Osteoblast (primary cell): ENCODE results near the gene GDF7. TPM values are rescaled to one million over a fixed set of nuclear protein-coding genes. Genes with fewer than 3 reads are reported as not detected.

Experiments
- DNase-seq: peaks from one replicate; pipeline ENCODE4 v3.0.0; 2011; ENCODE audit warnings: low spot score, mixed read lengths; ENCODE audit not compliant: insufficient read length; ENCODE audit errors: missing footprints
- H2AFZ ChIP-seq: 2 replicates; pipeline ENCODE4 v1.6.0; 2011; ENCODE audit warnings: mild to moderate bottlenecking, low read length
- H3K27ac ChIP-seq: 2 replicates; pipeline ENCODE4 v1.5.1; 2011; ENCODE audit warnings: mild to moderate bottlenecking, low read depth, low read length, moderate library complexity
- H3K27me3 ChIP-seq: 2 replicates; pipeline ENCODE4 v1.6.0; 2012; ENCODE audit warnings: mild to moderate bottlenecking, control low read depth, inconsistent platforms, low read length, moderate library complexity; ENCODE audit not compliant: insufficient read depth
- H3K36me3 ChIP-seq: 2 replicates; pipeline ENCODE4 v1.5.1; 2011; ENCODE audit warnings: mild to moderate bottlenecking, low read length, control low read depth, moderate library complexity; ENCODE audit not compliant: insufficient read depth
- H3K4me1 ChIP-seq: 2 replicates; pipeline ENCODE4 v1.5.1; 2011; ENCODE audit warnings: mild to moderate bottlenecking, low read length, control low read depth, moderate library complexity; ENCODE audit not compliant: insufficient read depth
- H3K4me2 ChIP-seq: 2 replicates; pipeline ENCODE4 v1.6.0; 2011; ENCODE audit warnings: mild to moderate bottlenecking, low read length; ENCODE audit not compliant: insufficient read depth
- H3K4me3 ChIP-seq: fragments of 200-600 bp; sonication (generic); 3 replicates; pipeline ENCODE4 v1.5.1; 2012; ENCODE audit warnings: mild to moderate bottlenecking, low read length, inconsistent platforms; ENCODE audit not compliant: insufficient read depth
- H3K79me2 ChIP-seq: 2 replicates; pipeline ENCODE4 v1.6.0; 2012; ENCODE audit warnings: mild to moderate bottlenecking, low read length, control low read depth, inconsistent platforms; ENCODE audit not compliant: insufficient read depth
- H3K9me3 ChIP-seq: 2 replicates; pipeline ENCODE4 v1.5.1; 2011; ENCODE audit warnings: low read depth, low read length, control low read depth
- H4K20me1 ChIP-seq: 2 replicates; pipeline ENCODE4 v1.6.0; 2012; ENCODE audit warnings: mild to moderate bottlenecking, low read length, control low read depth; ENCODE audit not compliant: insufficient read depth
- CTCF ChIP-seq: IDR thresholded peaks from 2 replicates; pipeline ENCODE4 v1.5.1; 2011; ENCODE audit warnings: mild to moderate bottlenecking, low read depth, low read length, moderate library complexity; ENCODE audit errors: extremely low read depth
- total RNA-seq: library from RNA; depleted of rRNA; stranded (reverse); fragments of >200 nt; gene quantifications from 2 replicates; pipeline ENCODE4 v1.2.3, GENCODE V29; 2012

GDF7 gene
- total RNA-seq, 1 donor = not detected

GRCh38 chr2:20631617-20632307 is 35.2 kb upstream of the GDF7 start:
- Histone ChIP-seq H4K20me1 (no peaks in the 10 kb centered on the region), H3K9me3 (no peaks in the 10 kb centered on the region), H3K27ac (no peak overlapping the region), H3K4me2 (no peak overlapping the region), H2AFZ (no peak overlapping the region), H3K4me3 (no peak overlapping the region), H3K27me3 (no peaks in the 10 kb centered on the region), H3K36me3 (no peaks in the 10 kb centered on the region), H3K4me1 (peaks cover 12% of the 10 kb centered on the region), H3K79me2 (no peaks in the 10 kb centered on the region)
- no peak for DNase-seq
- no peak for TF ChIP-seq CTCF

GRCh38 chr2:20632446-20632990 is 34.4 kb upstream of the GDF7 start:
- H3K4me1 ChIP-seq = peaks cover 12% of the 10 kb centered on the region
- no peak overlapping the region for H3K4me3 ChIP-seq
- no peaks in the 10 kb centered on the region for H4K20me1 ChIP-seq
- H3K4me2 ChIP-seq = no peak overlapping the region
- TF ChIP-seq CTCF = no peak
- no peak overlapping the region for H2AFZ ChIP-seq
- DNase-seq = peak; percentile 53
- no peaks in the 10 kb centered on the region for H3K27me3 ChIP-seq
- H3K27ac ChIP-seq = no peak overlapping the region
- no peaks in the 10 kb centered on the region for H3K79me2 ChIP-seq
- no peaks in the 10 kb centered on the region for H3K9me3 ChIP-seq
- H3K36me3 ChIP-seq = peaks cover 4% of the 10 kb centered on the region

- H2AFZ ChIP-seq = no peak overlapping the region
- peaks cover 7% of the 10 kb centered on the region for H3K36me3 ChIP-seq
- DNase-seq = peak; percentile 54
- peaks cover 12% of the 10 kb centered on the region for H3K4me1 ChIP-seq
- H4K20me1 ChIP-seq = no peaks in the 10 kb centered on the region
- TF ChIP-seq CTCF = no peak
- no peaks in the 10 kb centered on the region for H3K79me2 ChIP-seq
- H3K4me3 ChIP-seq = no peak overlapping the region
- no peaks in the 10 kb centered on the region for H3K27me3 ChIP-seq
- no peaks in the 10 kb centered on the region for H3K9me3 ChIP-seq
- H3K27ac ChIP-seq = no peak overlapping the region
- no peak overlapping the region for H3K4me2 ChIP-seq
These were observed 33.9 kb upstream of the GDF7 start for GRCh38 chr2:20633001-20633400.

DNA sequence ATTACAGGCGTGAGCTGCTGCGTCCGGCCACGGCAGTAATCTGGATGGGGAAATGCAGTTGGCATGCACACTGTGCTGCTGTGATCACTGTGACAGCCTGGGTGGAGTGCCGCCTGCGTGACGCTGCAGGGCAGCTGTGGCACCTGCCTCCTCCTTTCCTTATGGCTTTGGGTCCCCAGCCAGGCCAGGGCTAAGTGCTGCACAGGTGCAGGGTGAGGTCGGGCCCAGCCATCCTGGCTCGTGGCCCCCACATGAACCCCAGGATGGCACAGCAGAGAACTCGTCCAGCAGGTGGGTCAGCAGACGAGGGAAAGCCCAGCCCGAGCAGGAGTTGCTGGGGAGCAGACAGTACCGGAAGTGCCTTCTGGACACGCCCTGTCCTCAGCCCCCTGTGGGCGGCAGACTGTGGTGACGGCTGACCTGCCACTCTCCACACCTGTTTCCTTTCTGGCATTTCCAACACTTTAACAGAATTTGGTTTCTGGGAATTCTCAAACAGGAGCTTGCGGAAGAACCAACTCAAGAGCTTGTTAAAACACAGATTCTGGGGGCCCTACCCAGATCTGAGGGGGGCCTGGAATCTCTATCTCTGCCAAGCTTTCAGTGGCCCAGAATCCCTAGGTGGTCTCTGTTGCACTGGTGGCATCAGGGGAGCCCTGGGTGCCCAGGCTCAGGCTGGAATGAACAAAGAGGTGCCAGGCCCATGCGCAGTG is 33.0 kb upstream of the GDF7 start:
- no peaks in the 10 kb centered on the region for H3K27me3 ChIP-seq
- peaks cover 12% of the 10 kb centered on the region for H3K4me1 ChIP-seq
- no peak overlapping the region for H3K4me2 ChIP-seq
- H4K20me1 ChIP-seq = no peaks in the 10 kb centered on the region
- no peak for TF ChIP-seq CTCF
- H3K27ac ChIP-seq = no peak overlapping the region
- no peaks in the 10 kb centered on the region for H3K79me2 ChIP-seq
- H3K36me3 ChIP-seq = peaks cover 8% of the 10 kb centered on the region
- H3K9me3 ChIP-seq = no peaks in the 10 kb centered on the region
- no peak overlapping the region for H2AFZ ChIP-seq
- H3K4me3 ChIP-seq = no peak overlapping the region
- peak; percentile 39 for DNase-seq
